Muscle of leg (tissue), 11 donors: ENCODE measurements around the gene DHX16. TPM values are rescaled to one million over a fixed set of nuclear protein-coding genes. Genes with fewer than 3 reads are reported as not detected.

Experiments
- DNase-seq: peaks from one replicate; pipeline ENCODE4 v3.0.0; 2013
- H3K27ac ChIP-seq: one replicate; pipeline ENCODE4 v1.5.1; 2013; ENCODE audit warnings: mild to moderate bottlenecking, low read length, control low read depth
- H3K27me3 ChIP-seq: one replicate; pipeline ENCODE4 v1.6.1; 2013; ENCODE audit warnings: low read length; ENCODE audit not compliant: control insufficient read depth, insufficient read depth
- H3K36me3 ChIP-seq: one replicate; pipeline ENCODE4 v1.6.1; 2013; ENCODE audit warnings: low read length; ENCODE audit not compliant: control insufficient read depth, insufficient read depth
- H3K4me1 ChIP-seq: one replicate; pipeline ENCODE4 v1.6.1; 2013; ENCODE audit warnings: low read length; ENCODE audit not compliant: control insufficient read depth, insufficient read depth
- H3K4me3 ChIP-seq: one replicate; pipeline ENCODE4 v1.5.1; 2013; ENCODE audit warnings: low read length, control low read depth
- H3K9me3 ChIP-seq: replicated peaks from 2 replicates; pipeline ENCODE4 v1.6.1; 2013; ENCODE audit warnings: low read depth, low read length; ENCODE audit not compliant: control insufficient read depth
- WGBS: methylation state at CpG from one replicate; pipeline ENCODE4 v1.1.5; 2013; ENCODE audit warnings: missing lambda C conversion rate; ENCODE audit not compliant: insufficient coverage; 5-methylcytosine and 5-hydroxymethylcytosine counted together
- polyA plus RNA-seq, 8 donors: library from polyadenylated mRNA; unstranded; fragments of 120-200 nt; gene quantifications; one replicate each; pipeline versions ENCODE4 v1.2.1 to v1.2.3, GENCODE V29; 2013; ENCODE audit warnings: inconsistent platforms in 1 of 8, low replicate concordance in 1 of 8; ENCODE audit not compliant: insufficient read length in 8 of 8, insufficient read depth in 1 of 8
- total RNA-seq: library from RNA; stranded (reverse); fragments of 120-200 nt; gene quantifications from one replicate; pipeline ENCODE4 v1.2.4, GENCODE V29; 2013

Gene DHX16
- total and polyA plus RNA-seq, 9 donors, result 18.6 to 29.1 (median 24.4) TPM

DNA sequence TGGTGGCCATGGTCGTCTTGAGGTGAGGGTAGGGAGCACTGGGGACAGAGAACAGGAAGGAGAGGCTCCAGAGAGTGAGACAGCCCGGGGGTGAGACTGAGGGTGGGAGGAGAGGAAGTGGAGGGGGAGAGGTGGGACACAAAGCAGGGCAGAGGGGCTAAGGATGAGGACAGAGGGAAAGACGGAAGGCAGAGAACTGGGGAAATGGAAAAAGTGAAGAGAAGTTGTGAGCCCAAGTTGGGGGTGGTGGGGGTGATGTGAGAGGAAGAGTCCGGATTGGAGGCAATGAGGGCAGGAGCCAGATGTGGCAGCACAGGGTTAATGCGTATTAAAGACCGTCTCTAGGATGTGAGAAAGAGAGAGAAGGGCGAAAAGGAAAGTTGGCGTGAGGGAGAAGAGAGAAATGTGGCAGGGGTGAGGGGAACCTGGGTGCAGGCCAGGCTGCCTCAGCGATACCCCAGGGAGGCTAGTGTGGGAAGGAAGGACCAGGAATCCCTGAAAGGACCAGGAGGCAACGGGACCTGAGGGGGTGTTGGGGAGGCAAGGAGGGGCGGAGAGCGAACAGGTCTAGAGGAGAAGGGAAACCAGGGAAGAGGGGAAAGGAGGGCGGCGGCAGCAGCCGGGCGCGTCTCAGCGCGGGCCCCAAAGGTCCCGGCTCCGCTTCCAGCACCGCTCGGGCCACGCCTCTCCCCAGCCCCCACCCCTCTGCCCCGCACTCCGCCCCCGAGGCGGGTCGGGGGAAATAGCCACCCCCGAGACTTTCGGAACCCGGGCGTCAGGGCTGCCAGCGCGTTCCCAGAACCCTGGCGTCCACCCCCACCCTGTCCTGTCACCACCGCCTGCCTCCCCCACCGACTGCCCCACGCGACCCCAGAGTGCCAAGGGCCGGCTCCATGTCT lies 13.5 kb upstream of the DHX16 start, which contains the start of gene PPP1R18:
Gene PPP1R18 (minus strand): TSS at position 637 of the 899 bp plus-strand sequence. CDS start 627 bp downstream, at position 10.
- under 1% methylated on average over 34 of the region's 41 CpGs for WGBS
- Histone ChIP-seq H3K4me3 (peak within 1 kb of the TSS; percentile 99), H3K27ac (peak within 1 kb of the TSS; percentile 99), H3K27me3 (no peaks in the 10 kb centered on the region), H3K9me3 (no peaks in the 10 kb centered on the region), H3K36me3 (peaks cover 43% of the 10 kb centered on the region), H3K4me1 (peaks cover 76% of the 10 kb centered on the region)
- peak; percentile 91 for DNase-seq

DNA sequence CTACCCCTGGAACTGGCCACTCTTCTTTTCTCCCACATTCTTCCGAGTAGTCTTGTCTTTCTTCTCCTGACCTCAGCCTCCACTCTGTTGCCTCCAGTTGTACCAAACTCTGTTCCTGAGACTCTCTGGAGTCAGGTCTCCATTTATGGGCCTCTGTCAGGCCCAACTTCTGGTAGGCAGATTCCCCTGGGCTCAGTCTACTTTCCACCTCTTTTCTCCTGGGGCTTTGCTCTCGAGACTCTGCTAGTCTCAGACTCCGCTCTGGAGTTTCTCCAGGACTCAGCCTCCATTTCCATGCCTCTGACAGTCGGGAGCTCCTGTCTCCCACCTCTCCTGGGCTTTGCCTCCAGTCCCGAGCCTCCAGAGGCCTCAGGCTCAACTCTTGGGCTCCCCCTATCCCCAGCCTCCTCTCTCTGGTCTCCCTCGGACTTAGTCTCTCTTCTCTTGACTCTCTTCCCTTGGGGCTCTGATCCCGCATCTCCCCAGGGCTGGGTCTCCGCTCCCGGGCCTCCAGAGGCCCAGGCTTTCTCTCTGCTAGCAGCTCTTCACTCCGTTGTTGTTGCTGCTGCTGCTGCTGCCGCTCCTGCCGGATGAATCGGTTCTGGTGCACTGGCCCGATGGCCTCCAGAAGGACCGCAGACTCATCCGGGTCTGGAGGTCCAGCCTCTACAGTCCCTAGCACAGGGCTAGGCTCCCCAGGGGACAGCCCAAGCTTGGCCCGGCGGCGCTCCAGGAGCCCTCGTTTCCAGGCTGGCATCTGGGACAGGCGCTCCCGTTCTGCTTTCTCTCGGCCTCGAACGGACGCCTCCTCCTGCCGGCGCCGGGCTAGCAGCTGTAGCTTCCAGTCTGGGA lies 12.6 kb upstream of the DHX16 start:
- Histone ChIP-seq H3K27ac (peak overlapping the region; percentile 99), H3K27me3 (no peaks in the 10 kb centered on the region), H3K36me3 (peaks cover 49% of the 10 kb centered on the region), H3K9me3 (no peaks in the 10 kb centered on the region), H3K4me3 (peak overlapping the region; percentile 99), H3K4me1 (peaks cover 80% of the 10 kb centered on the region)
- WGBS, result 29% methylated on average over 28 of the region's 29 CpGs
- DNase-seq, result peak; percentile 26

DNA sequence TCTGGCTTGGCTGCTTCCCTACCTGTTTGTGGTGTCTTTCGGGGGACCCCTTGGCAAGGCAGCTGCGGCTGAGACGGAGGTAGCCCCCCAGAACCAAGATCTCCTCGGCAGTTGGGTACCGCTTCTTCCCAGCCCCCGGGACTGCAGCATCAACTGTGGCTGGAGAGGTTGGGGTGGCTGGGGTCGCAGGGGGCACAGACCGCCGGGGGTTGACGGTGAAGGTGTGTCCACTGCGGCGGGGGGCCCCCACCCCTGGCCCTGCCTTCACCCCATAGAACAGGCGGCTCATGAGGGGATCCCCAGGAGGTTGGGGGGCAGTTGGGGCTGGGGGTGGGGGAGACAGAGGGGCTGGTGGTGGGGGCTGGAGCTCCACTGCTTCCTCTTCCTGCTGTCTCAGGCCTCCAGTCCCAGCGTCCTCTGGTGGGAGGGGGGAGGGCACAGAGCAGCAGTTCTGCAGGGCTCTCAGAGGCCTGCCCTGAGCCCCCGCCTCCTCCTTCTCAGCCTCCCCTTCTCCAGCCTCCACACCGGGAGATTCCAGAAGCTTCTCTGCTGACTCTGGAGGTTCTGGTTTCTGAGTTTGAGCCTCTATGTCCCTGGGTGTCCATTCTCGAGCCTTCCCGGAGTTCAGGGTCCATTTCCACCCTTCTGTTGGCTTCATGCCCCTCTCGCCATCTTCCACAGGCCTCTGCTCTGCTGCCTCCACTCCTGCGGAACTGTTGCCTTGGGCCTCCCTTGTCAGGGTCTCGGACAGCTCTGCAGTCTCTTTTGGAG lies 11.8 kb upstream of the DHX16 start:
- no peaks in the 10 kb centered on the region for H3K27me3 ChIP-seq
- H3K36me3 ChIP-seq, result peaks cover 54% of the 10 kb centered on the region
- H3K9me3 ChIP-seq, result no peaks in the 10 kb centered on the region
- DNase-seq, result peak; percentile 66
- H3K4me1 ChIP-seq, result peaks cover 80% of the 10 kb centered on the region
- peak overlapping the region; percentile 99 for H3K27ac ChIP-seq
- WGBS, result 25% methylated on average over 7 of the region's 21 CpGs
- peak overlapping the region; percentile 99 for H3K4me3 ChIP-seq

DNA sequence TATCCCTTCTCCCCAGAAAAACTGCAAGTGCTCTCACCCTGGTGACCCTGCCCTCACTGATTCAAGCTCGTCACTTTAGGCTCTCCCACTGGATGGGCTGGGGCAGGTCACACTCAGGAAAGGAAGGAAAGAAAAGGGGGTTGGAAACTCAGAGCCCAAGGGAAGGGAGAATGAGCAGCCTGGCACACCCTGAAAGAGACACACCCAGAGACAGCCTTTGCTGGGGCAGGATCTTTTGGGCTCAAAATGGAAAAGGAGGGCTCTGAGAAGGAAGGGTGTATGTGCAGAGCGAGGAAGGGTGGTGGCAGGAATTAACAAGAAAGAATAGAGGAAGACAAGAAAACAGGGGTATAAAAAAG lies 11.2 kb upstream of the DHX16 start:
- Histone ChIP-seq H3K27me3 (no peaks in the 10 kb centered on the region), H3K4me1 (peaks cover 80% of the 10 kb centered on the region)
- 13% methylated on average over 1 of the region's 2 CpGs for WGBS

DNA sequence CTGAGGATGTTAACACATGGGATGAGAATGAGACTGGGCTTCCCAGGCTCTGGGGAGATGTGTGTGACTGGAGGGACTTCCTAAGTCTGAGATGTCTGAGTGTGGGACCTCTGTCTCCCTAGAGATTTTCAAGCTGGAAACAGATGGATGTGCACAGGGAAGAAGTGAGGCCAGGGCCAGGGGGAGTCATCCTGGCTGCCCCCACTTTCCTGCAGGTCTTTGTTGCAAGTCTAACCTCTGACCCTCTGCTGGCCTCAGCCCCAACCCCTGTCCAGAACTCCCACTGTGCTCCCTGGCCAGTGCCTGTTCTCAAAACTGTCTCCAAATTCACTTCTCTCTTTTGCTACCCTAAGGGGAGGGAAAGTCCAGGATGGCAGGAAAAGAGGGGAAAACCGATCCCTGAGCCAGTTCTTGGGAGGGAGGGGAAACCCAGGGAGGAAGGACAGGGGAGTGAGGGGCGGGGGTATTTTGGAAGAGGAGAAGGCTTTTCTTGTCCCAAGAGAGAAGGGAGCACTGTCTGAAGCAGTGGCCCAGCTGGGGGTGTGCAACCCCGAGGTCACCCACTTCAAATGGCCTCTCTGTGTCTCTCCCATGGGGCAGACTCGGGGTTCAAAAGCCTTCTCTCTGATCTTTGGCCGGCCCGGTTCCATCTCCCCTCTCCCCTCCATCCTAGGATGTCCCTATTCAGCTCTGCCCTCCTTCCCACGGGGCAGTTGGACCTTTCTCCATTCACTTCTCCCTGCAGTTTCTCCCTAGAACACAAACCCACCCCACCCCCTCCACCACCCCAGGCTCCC lies 10.6 kb upstream of the DHX16 start:
- peaks cover 75% of the 10 kb centered on the region for H3K4me1 ChIP-seq
- H3K4me3 ChIP-seq, result peak overlapping the region; percentile 99
- H3K9me3 ChIP-seq, result no peaks in the 10 kb centered on the region
- peak; percentile 32 for DNase-seq
- WGBS, result 0% methylated on average over 4 of the region's 7 CpGs
- peaks cover 56% of the 10 kb centered on the region for H3K36me3 ChIP-seq
- H3K27ac ChIP-seq, result peak overlapping the region; percentile 90
- no peaks in the 10 kb centered on the region for H3K27me3 ChIP-seq

More for the DNA sequence above, 11.2 kb upstream of the DHX16 start:
- H3K27ac ChIP-seq, result peak overlapping the region; percentile 90
- peak; percentile 12 for DNase-seq
- H3K9me3 ChIP-seq, result no peaks in the 10 kb centered on the region
- H3K36me3 ChIP-seq, result peaks cover 54% of the 10 kb centered on the region
- H3K4me3 ChIP-seq, result peak overlapping the region; percentile 99

DNA sequence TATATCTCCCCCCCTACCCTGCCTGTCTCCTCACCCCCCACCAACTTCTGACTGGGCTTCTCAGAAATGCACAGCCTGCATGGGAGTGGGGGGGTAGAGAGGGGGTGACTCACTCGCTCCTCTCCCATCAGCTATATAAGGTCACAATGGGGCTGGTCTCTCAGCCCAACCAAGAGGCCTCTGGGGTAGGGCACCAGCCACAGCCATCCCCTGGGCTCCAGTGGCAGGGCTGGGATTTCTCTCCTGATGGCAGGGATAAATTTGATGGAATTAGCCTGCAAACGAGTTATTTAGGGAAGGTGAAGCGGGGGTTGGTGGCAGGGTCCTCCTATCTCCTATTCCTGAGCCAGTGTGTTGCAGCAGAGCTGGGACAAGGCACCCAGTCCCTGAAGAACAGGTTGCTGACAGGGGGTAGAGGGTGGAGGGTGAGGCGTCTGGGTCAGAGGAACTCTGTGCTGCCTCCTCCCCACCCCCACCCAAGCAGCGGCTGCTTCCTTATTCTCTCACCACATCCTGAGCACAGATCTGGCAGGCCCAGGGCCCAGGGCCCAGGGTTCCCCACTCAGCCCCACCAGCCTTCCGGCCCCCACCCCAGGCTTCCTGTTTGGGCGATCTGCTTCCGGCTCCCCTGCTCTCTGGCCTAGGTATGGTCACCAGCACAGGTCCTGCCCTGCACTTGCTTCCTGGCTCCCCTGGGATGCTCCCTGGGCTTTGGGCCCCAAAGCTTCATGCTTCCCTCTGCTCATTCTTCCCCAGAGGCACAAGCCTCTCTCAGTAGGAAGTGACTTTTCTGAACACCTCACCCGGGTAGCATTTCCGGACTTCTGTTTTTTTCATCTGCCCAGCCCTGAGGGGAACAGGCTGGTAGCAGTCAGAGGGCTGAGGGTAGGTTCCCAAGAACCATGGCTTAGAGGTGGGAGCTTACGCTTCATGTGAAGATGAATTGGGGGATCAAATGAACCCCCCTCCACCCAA lies 9.6 kb upstream of the DHX16 start:
- 10% methylated on average over 6 of the region's 11 CpGs for WGBS
- DNase-seq, result peak; percentile 87
- H3K4me3 ChIP-seq, result peak overlapping the region; percentile 99
- peaks cover 66% of the 10 kb centered on the region for H3K4me1 ChIP-seq
- H3K27ac ChIP-seq, result peak overlapping the region; percentile 90
- H3K27me3 ChIP-seq, result no peaks in the 10 kb centered on the region
- H3K9me3 ChIP-seq, result no peaks in the 10 kb centered on the region
- peaks cover 58% of the 10 kb centered on the region for H3K36me3 ChIP-seq

DNA sequence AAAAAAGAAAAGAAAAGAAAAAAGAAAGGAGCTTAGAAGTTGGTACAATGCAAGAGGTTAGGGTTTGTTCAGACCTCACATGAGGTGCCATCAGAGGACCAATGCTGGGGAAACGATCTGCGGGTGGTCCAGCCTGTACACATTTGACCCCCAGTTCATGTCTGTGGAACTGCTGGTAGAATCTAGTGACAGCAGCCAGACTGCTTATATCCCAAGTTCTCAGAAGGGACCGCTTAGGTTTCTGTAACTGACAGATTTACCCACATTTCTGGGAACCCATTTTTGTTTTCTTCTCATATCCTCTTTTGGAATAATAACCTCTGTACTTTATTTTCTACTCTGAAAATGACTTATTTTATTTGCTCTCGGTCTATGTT lies 8.9 kb upstream of the DHX16 start:
- 52% methylated on average over 3 of the region's 4 CpGs for WGBS
- Histone ChIP-seq H3K27me3 (no peaks in the 10 kb centered on the region), H3K27ac (peak overlapping the region; percentile 90), H3K4me3 (peak overlapping the region; percentile 99), H3K4me1 (peaks cover 66% of the 10 kb centered on the region), H3K36me3 (peaks cover 65% of the 10 kb centered on the region), H3K9me3 (no peaks in the 10 kb centered on the region)
- DNase-seq, result no peak

DNA sequence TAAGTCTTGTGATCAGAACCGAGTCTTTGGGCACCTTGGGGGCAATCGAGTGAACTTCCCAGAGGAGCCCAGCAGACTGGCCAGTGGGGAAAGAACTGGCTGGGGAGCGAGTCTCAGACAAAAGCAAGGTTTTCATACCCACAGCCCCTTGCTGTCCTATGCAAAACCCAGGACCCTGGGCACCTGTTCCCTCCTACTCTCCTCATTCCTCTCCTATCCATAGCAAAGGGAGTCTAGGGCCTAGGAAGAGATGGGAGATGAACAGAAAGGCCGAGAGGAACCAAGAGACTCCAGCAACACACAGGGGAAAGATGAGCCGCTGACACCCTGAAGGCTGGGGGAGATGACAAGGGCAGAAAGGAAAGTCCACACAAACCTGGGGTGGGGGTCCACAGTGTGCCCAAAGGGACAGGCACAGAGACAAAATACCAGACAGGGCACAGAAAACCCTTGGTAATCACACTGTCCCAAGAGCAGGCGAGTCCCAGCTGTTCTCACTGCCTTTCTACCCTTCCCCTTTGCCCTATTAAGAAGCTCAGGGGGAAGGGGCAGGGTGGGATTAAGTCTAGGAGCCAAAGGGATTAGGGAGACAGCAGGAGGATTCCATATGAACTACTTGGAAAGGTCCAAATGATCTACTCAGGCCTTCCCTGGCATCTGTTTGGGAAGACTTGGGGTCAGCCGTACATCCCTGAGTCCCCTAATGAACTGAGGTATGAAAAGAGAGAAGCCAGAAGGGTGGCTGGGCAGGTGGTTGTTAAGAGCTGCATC lies 7.1 kb upstream of the DHX16 start:
- no peaks in the 10 kb centered on the region for H3K9me3 ChIP-seq
- H3K4me1 ChIP-seq, result peaks cover 52% of the 10 kb centered on the region
- 44% methylated on average over 1 of the region's 7 CpGs for WGBS
- peak overlapping the region; percentile 13 for H3K27ac ChIP-seq
- no peak for DNase-seq
- H3K4me3 ChIP-seq, result no peak overlapping the region
- peaks cover 67% of the 10 kb centered on the region for H3K36me3 ChIP-seq
- H3K27me3 ChIP-seq, result no peaks in the 10 kb centered on the region
